Lung microvascular endothelial cell (primary cell): Measurements from ENCODE around the gene ATXN1L. TPM values are rescaled to one million over a fixed set of nuclear protein-coding genes. Genes with fewer than 3 reads are reported as not detected.
A peak's percentile ranks its signal among the peaks of the same experiment; 100 is the strongest.
"Not testable (repeated sequence)": the region's sequence is repeated elsewhere in the genome, so short reads cannot be mapped to it uniquely, and the experiment has no call there.

Experiments used
- DNase-seq, 2 donors: peaks; one replicate each; pipeline versions ENCODE4 v3.0.0 to v3.0.0-alpha.2; 2010; ENCODE audit warnings: low read depth in 2 of 2
- total RNA-seq: library from RNA; depleted of rRNA; stranded (reverse); fragments of >200 nt; gene quantifications from 2 replicates; pipeline ENCODE4 v1.2.1, GENCODE V29; 2014

ATXN1L gene
- total RNA-seq, 1 donor from 2014 or later = 16.3 TPM

- DNase-seq = no peak
These were observed 6.8 kb downstream of the ATXN1L start for GRCh38 chr16:71852561-71852960.

- no peak for DNase-seq
These were observed 7.6 kb downstream of the ATXN1L start for GRCh38 chr16:71853413-71853812.

- no peak for DNase-seq
These were observed 8.7 kb downstream of the ATXN1L start for GRCh38 chr16:71854369-71854948.

GRCh38 chr16:71855937-71856662 lies 10.3 kb downstream of the ATXN1L start:
- DNase-seq = no peak

GRCh38 chr16:71859762-71860521 lies 14.2 kb downstream of the ATXN1L start:
- DNase-seq = no peak

- no peak for DNase-seq
These were observed 18.2 kb downstream of the ATXN1L start for GRCh38 chr16:71863995-71864394.

- DNase-seq = no peak
These were observed 19.5 kb downstream of the ATXN1L start for GRCh38 chr16:71865173-71865863.

- DNase-seq = not testable (repeated sequence)
These were observed 21.4 kb downstream of the ATXN1L start for GRCh38 chr16:71867175-71867574.

GRCh38 chr16:71867939-71868338 lies 22.2 kb downstream of the ATXN1L start:
- DNase-seq = no peak

GRCh38 chr16:71869089-71869488 lies 23.3 kb downstream of the ATXN1L start:
- no peak for DNase-seq

GRCh38 chr16:71870818-71871217 lies 25.0 kb downstream of the ATXN1L start:
- no peak for DNase-seq

GRCh38 chr16:71873199-71873598 lies 27.4 kb downstream of the ATXN1L start:
- DNase-seq = no peak

- no peak for DNase-seq
These were observed 33.1 kb downstream of the ATXN1L start for GRCh38 chr16:71878911-71879310.

- DNase-seq = no peak
These were observed 34.4 kb downstream of the ATXN1L start for GRCh38 chr16:71880176-71880575.

GRCh38 chr16:71882505-71883167 lies 36.9 kb downstream of the ATXN1L start:
- DNase-seq = peak; percentile 80

GRCh38 chr16:71883168-71883848 lies 37.5 kb downstream of the ATXN1L start:
- DNase-seq = peak; percentile 7 to 23

- peak; percentile 77 to 87 for DNase-seq
These were observed 38.3 kb downstream of the ATXN1L start, which contains the start of gene ZNF821 for GRCh38 chr16:71883849-71884638. Gene ZNF821 (minus strand): TSS chr16:71884182. CDS start chr16:71879946, 4,236 bp downstream.

GRCh38 chr16:71885261-71885650 lies 39.5 kb downstream of the ATXN1L start:
- no peak for DNase-seq

- no peak for DNase-seq
These were observed 43.4 kb downstream of the ATXN1L start for GRCh38 chr16:71889147-71889546.

GRCh38 chr16:71893888-71894228 lies 48.1 kb downstream of the ATXN1L start:
- no peak for DNase-seq
